Brain microvascular endothelial cell (primary cell): ENCODE measurements around the gene PRKACB.

Source experiments
- DNase-seq: peaks from one replicate; pipeline ENCODE4 v3.0.0-alpha.2; 2020
- H3K27ac ChIP-seq: fragments of 250-450 bp; sonication (Bioruptor Pico); 2 replicates; pipeline ENCODE4 v1.5.1; 2020; ENCODE audit warnings: mild to moderate bottlenecking, moderate library complexity
- H3K27me3 ChIP-seq: fragments of 250-450 bp; sonication (Bioruptor Pico); replicated peaks from 2 replicates; pipeline ENCODE4 v1.5.1; 2020; ENCODE audit warnings: mild to moderate bottlenecking
- H3K36me3 ChIP-seq: fragments of 250-450 bp; sonication (Bioruptor Pico); replicated peaks from 2 replicates; pipeline ENCODE4 v1.5.1; 2020; ENCODE audit warnings: mild to moderate bottlenecking
- H3K4me3 ChIP-seq: 2 replicates; pipeline ENCODE4 v1.5.1; 2011; ENCODE audit warnings: low read depth, mild to moderate bottlenecking, control low read depth, low read length, moderate library complexity
- CTCF ChIP-seq: IDR thresholded peaks from 2 replicates; pipeline ENCODE4 v1.5.1; 2011; ENCODE audit warnings: low read depth, mild to moderate bottlenecking, moderate library complexity, low read length, control low read depth, inconsistent platforms; ENCODE audit errors: missing control alignments
- in situ Hi-C: cut with HindIII; loops from 2 replicates; pipeline ENCODE4 v1.10.0; 2017; ENCODE audit warnings: low sequenced_read_pairs, low pct_ligation_motif_present

PRKACB gene

GRCh38 chr1:84265867-84266266 is 121.8 kb downstream of the PRKACB start:
- TF ChIP-seq CTCF, result no peak
- no peaks in the 10 kb centered on the region for H3K36me3 ChIP-seq

GRCh38 chr1:84266748-84267147 is 122.7 kb downstream of the PRKACB start:
- TF ChIP-seq CTCF, result no peak
- Histone ChIP-seq H3K36me3 (no peaks in the 10 kb centered on the region), H3K4me3 (no peak overlapping the region), H3K27me3 (no peaks in the 10 kb centered on the region), H3K27ac (no peak overlapping the region)
- in situ Hi-C loops, result no loop called here
- DNase-seq, result no peak

More at GRCh38 chr1:84265867-84266266, 121.8 kb downstream of the PRKACB start:
- Histone ChIP-seq H3K4me3 (no peak overlapping the region), H3K27ac (no peak overlapping the region), H3K27me3 (no peaks in the 10 kb centered on the region)
- in situ Hi-C loops, result no loop called here
- DNase-seq, result no peak

GRCh38 chr1:84267476-84267875 is 123.4 kb downstream of the PRKACB start:
- Histone ChIP-seq H3K4me3 (no peak overlapping the region), H3K27ac (no peak overlapping the region), H3K36me3 (no peaks in the 10 kb centered on the region), H3K27me3 (no peaks in the 10 kb centered on the region)
- no peak for TF ChIP-seq CTCF
- no peak for DNase-seq
- in situ Hi-C loops, result no loop called here

- Histone ChIP-seq H3K4me3 (no peak overlapping the region), H3K27ac (no peak overlapping the region), H3K36me3 (no peaks in the 10 kb centered on the region), H3K27me3 (no peaks in the 10 kb centered on the region)
- in situ Hi-C loops, result no loop called here
- TF ChIP-seq CTCF, result no peak
- DNase-seq, result no peak
These were observed 124.3 kb downstream of the PRKACB start for GRCh38 chr1:84268346-84268745.

- in situ Hi-C loops, result no loop called here
These were observed 125.2 kb downstream of the PRKACB start for GRCh38 chr1:84269306-84269705.

More at GRCh38 chr1:84269306-84269705, 125.2 kb downstream of the PRKACB start:
- Histone ChIP-seq H3K27ac (no peak overlapping the region), H3K4me3 (no peak overlapping the region), H3K36me3 (no peaks in the 10 kb centered on the region), H3K27me3 (no peaks in the 10 kb centered on the region)
- no peak for DNase-seq
- TF ChIP-seq CTCF, result no peak
